Upper lobe of right lung (tissue), 1 donor: ENCODE data around the gene ATP11C. TPM values are rescaled to one million over a fixed set of nuclear protein-coding genes. Genes with fewer than 3 reads are reported as not detected.
A peak's percentile ranks its signal among the peaks of the same experiment; 100 is the strongest.

ENCODE experiments used
- ATAC-seq: fragments of 200-7000 bp; cut with Tn5 transposase; one replicate; pipeline ENCODE4 v1.9.1; 2020; ENCODE audit warnings: mild to moderate bottlenecking, moderate library complexity
- DNase-seq: peaks from one replicate; pipeline ENCODE4 v3.0.0-alpha.2; 2020
- H3K27ac ChIP-seq: fragments of 200-600 bp; one replicate; pipeline ENCODE4 v1.8.0; 2022
- H3K27me3 ChIP-seq: fragments of 200-600 bp; one replicate; pipeline ENCODE4 v1.8.0; 2022; ENCODE audit warnings: mild to moderate bottlenecking
- H3K36me3 ChIP-seq: fragments of 200-600 bp; one replicate; pipeline ENCODE4 v1.8.0; 2022
- H3K4me1 ChIP-seq: fragments of 200-600 bp; one replicate; pipeline ENCODE4 v1.8.0; 2022
- H3K4me3 ChIP-seq: fragments of 200-600 bp; one replicate; pipeline ENCODE4 v1.8.0; 2022; ENCODE audit warnings: mild to moderate bottlenecking
- H3K9me3 ChIP-seq: fragments of 200-600 bp; one replicate; pipeline ENCODE4 v1.8.0; 2022
- CTCF ChIP-seq: fragments of 200-600 bp; IDR thresholded peaks from one replicate; pipeline ENCODE4 v1.8.0; 2022; ENCODE audit warnings: antibody characterized with exemption
- intact Hi-C: fragments of 100-400 bp; cut with DNase I; formaldehyde crosslinking; loops from one replicate; pipeline ENCODE4 v1.11.0; 2022
- total RNA-seq: library from RNA; stranded (reverse); fragmentation: NEBNext Ultra II Directional; extraction: Animal tissue kit (Norgen Biotek cat#: 25700); gene quantifications from one replicate; pipeline ENCODE4 v1.2.1, GENCODE V29; 2021
- donor health status: DM: no; HTN: yes; CAD: no; lungs with severe emphysema.

ATP11C gene
- total RNA-seq, 1 donor from 2014 or later, result 19.6 TPM

GRCh38 chrX:139949703-139950102 lies 16.9 kb upstream of the ATP11C start:
- no peak for TF ChIP-seq CTCF
- no peak for DNase-seq
- no peak overlapping the region for H3K4me3 ChIP-seq
- no peak overlapping the region for H3K27ac ChIP-seq
- no peaks in the 10 kb centered on the region for H3K36me3 ChIP-seq
- H3K9me3 ChIP-seq, result no peaks in the 10 kb centered on the region
- ATAC-seq, result no peak
- no peaks in the 10 kb centered on the region for H3K27me3 ChIP-seq
- intact Hi-C loops, result no loop called here
- no peaks in the 10 kb centered on the region for H3K4me1 ChIP-seq

- no peak for DNase-seq
Observed at GRCh38 chrX:139945075-139945474, 12.2 kb upstream of the ATP11C start.

GRCh38 chrX:139936259-139936658 lies 3.4 kb upstream of the ATP11C start:
- Histone ChIP-seq H3K27me3 (no peaks in the 10 kb centered on the region), H3K9me3 (no peaks in the 10 kb centered on the region), H3K27ac (no peak overlapping the region), H3K4me3 (no peak overlapping the region), H3K36me3 (no peaks in the 10 kb centered on the region), H3K4me1 (no peaks in the 10 kb centered on the region)
- DNase-seq (no peak), ATAC-seq (no peak)
- intact Hi-C loops, result no loop called here
- no peak for TF ChIP-seq CTCF

More at GRCh38 chrX:139945075-139945474, 12.2 kb upstream of the ATP11C start:
- H3K4me3 ChIP-seq, result no peak overlapping the region
- H3K9me3 ChIP-seq, result no peaks in the 10 kb centered on the region
- TF ChIP-seq CTCF, result no peak
- intact Hi-C loops, result no loop called here
- no peaks in the 10 kb centered on the region for H3K36me3 ChIP-seq
- H3K27ac ChIP-seq, result no peak overlapping the region
- no peak for ATAC-seq
- H3K27me3 ChIP-seq, result no peaks in the 10 kb centered on the region
- H3K4me1 ChIP-seq, result no peaks in the 10 kb centered on the region

GRCh38 chrX:139933904-139934303 lies 1.1 kb upstream of the ATP11C start:
- ATAC-seq (no peak), DNase-seq (no peak)
- H3K36me3 ChIP-seq, result no peaks in the 10 kb centered on the region
- no peak for TF ChIP-seq CTCF
- H3K4me3 ChIP-seq, result peak overlapping the region; percentile 71
- H3K27me3 ChIP-seq, result no peaks in the 10 kb centered on the region
- H3K27ac ChIP-seq, result peak overlapping the region; percentile 96
- H3K9me3 ChIP-seq, result no peaks in the 10 kb centered on the region
- intact Hi-C loops, result no loop called here
- H3K4me1 ChIP-seq, result no peaks in the 10 kb centered on the region

- peak; percentile 77 for DNase-seq
- intact Hi-C loops, result no loop called here
- TF ChIP-seq CTCF, result no peak
Observed at GRCh38 chrX:139932073-139932900, 566 bp downstream of the ATP11C start.

More at GRCh38 chrX:139932073-139932900, 566 bp downstream of the ATP11C start:
- Histone ChIP-seq H3K36me3 (no peaks in the 10 kb centered on the region), H3K27me3 (no peaks in the 10 kb centered on the region), H3K4me1 (no peaks in the 10 kb centered on the region), H3K4me3 (peak overlapping the region; percentile 71), H3K27ac (peak overlapping the region; percentile 96), H3K9me3 (no peaks in the 10 kb centered on the region)
- peak; percentile 71 for ATAC-seq
